Right renal pelvis (tissue), 4 donors: Measurements from ENCODE around the gene SIMC1. TPM values are rescaled to one million over a fixed set of nuclear protein-coding genes. Genes with fewer than 3 reads are reported as not detected.
"Not testable (repeated sequence)": the region's sequence is repeated elsewhere in the genome, so short reads cannot be mapped to it uniquely, and the experiment has no call there.

Experiments used
- DNase-seq, 4 donors: peaks; one replicate each; pipeline ENCODE4 v3.0.0-alpha.2; 2013; ENCODE audit warnings: low read depth in 4 of 4, low spot score in 3 of 4, missing footprints in 1 of 4
- polyA plus RNA-seq, 4 donors: library from polyadenylated mRNA; unstranded; fragments of 120-200 nt; gene quantifications; one replicate each; pipeline ENCODE4 v1.2.1, GENCODE V29; 2013; ENCODE audit not compliant: insufficient read length in 4 of 4

Gene SIMC1
- polyA plus RNA-seq, 4 donors: 19.0 to 22.0 (median 19.9) TPM

- DNase-seq: not testable (repeated sequence)
These were observed 50.8 kb downstream of the SIMC1 start for GRCh38 chr5:176289018-176289417.

- DNase-seq: not testable (repeated sequence)
These were observed 52.0 kb downstream of the SIMC1 start for GRCh38 chr5:176290057-176290840.

GRCh38 chr5:176305356-176305755, 67.1 kb downstream of the SIMC1 start:
- not testable (repeated sequence) for DNase-seq

- no peak for DNase-seq
These were observed 79.5 kb downstream of the SIMC1 start for GRCh38 chr5:176317534-176318374.

GRCh38 chr5:176319827-176320554, 81.8 kb downstream of the SIMC1 start:
- no peak for DNase-seq

- no peak for DNase-seq
These were observed 82.4 kb downstream of the SIMC1 start for GRCh38 chr5:176320577-176320976.

GRCh38 chr5:176334031-176334770, 96.0 kb downstream of the SIMC1 start:
- no peak for DNase-seq

GRCh38 chr5:176337913-176338312, 99.7 kb downstream of the SIMC1 start:
- no peak for DNase-seq

GRCh38 chr5:176339304-176339703, 101.1 kb downstream of the SIMC1 start:
- no peak for DNase-seq

- DNase-seq: no peak
These were observed 103.3 kb downstream of the SIMC1 start for GRCh38 chr5:176341325-176342157.

- DNase-seq: no peak
These were observed 103.9 kb downstream of the SIMC1 start for GRCh38 chr5:176342158-176342483.

GRCh38 chr5:176342766-176343458, 104.7 kb downstream of the SIMC1 start:
- no peak for DNase-seq

GRCh38 chr5:176350416-176350815, 112.2 kb downstream of the SIMC1 start:
- no peak for DNase-seq

GRCh38 chr5:176352116-176352878, 114.1 kb downstream of the SIMC1 start:
- DNase-seq: no peak

- DNase-seq: no peak
These were observed 115.3 kb downstream of the SIMC1 start for GRCh38 chr5:176353533-176353932.

GRCh38 chr5:176355400-176356178, 117.4 kb downstream of the SIMC1 start:
- DNase-seq: no peak

- no peak for DNase-seq
These were observed 117.9 kb downstream of the SIMC1 start for GRCh38 chr5:176356179-176356566.

GRCh38 chr5:176359658-176360057, 121.4 kb downstream of the SIMC1 start:
- no peak for DNase-seq
